MM.1S (cell line): Measurements from ENCODE around the gene OSMR.

Experiments
- EZH2 ChIP-seq: fragments of 300-600 bp; sonication (generic); optimal IDR thresholded peaks from 2 replicates; pipeline ENCODE3; 2017; ENCODE audit warnings: low read depth, mild to moderate bottlenecking, antibody characterized with exemption, low read length, mixed read lengths
- EZH2phosphoT487 ChIP-seq: fragments of 300-600 bp; sonication (generic); IDR thresholded peaks from 2 replicates; pipeline ENCODE4 v1.6.1; 2018; ENCODE audit warnings: antibody characterized with exemption, low read length
- TF ChIP-seq, protein P1 (sequence below): fragments of 300-600 bp; sonication (generic); IDR thresholded peaks from 2 replicates; pipeline ENCODE4 v1.5.1; 2016; ENCODE audit warnings: antibody characterized with exemption, low read length, mixed read lengths

DNA sequence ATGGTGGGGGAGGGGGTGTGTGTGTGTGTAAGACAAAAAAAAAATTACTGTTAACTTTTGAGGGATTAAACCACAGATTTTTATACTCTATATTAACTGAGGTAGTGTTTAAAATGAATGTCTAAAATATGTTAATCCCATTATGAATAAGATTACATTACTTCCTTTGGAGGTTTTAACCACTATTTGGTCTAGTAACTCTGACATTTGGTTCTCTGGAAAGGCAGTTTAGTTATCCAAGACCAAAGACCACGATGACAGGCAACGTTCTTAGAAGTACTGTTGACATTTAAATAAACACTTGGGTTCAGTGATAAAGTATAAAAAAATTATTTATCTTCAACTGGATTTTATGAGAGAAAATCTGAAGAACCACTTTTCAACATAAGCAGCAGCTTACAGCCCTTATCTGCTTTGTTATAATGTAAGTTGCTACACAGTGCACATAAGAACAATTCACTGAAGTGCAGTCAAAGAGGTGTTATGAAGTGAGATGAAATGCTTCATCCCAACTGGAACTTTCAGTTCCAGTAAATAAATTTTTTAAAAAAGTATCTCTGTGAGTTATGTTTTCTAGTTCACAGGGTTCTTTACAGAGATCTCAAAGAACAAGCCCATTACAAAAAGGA lies 94.5 kb downstream of the OSMR start:
- TF ChIP-seq, protein P1, sequence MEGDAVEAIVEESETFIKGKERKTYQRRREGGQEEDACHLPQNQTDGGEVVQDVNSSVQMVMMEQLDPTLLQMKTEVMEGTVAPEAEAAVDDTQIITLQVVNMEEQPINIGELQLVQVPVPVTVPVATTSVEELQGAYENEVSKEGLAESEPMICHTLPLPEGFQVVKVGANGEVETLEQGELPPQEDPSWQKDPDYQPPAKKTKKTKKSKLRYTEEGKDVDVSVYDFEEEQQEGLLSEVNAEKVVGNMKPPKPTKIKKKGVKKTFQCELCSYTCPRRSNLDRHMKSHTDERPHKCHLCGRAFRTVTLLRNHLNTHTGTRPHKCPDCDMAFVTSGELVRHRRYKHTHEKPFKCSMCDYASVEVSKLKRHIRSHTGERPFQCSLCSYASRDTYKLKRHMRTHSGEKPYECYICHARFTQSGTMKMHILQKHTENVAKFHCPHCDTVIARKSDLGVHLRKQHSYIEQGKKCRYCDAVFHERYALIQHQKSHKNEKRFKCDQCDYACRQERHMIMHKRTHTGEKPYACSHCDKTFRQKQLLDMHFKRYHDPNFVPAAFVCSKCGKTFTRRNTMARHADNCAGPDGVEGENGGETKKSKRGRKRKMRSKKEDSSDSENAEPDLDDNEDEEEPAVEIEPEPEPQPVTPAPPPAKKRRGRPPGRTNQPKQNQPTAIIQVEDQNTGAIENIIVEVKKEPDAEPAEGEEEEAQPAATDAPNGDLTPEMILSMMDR = no peak
- TF ChIP-seq EZH2 (no peak), EZH2phosphoT487 (no peak)
